IMR-90 (cell line): Measurements from ENCODE around the gene RELCH. TPM values are rescaled to one million over a fixed set of nuclear protein-coding genes. Genes with fewer than 3 reads are reported as not detected.

Experiments used
- ATAC-seq: fragments of 200-7000 bp; cut with Tn5 transposase; 2 replicates; pipeline ENCODE4 v1.9.1; 2020; ENCODE audit warnings: low read depth, mild to moderate bottlenecking, moderate library complexity
- BruUV-seq: library from RNA; stranded (reverse); fragments of 400-500 nt; replicated peaks from 2 replicates; lab custom pipeline; 2021; lab: Mats Ljungman, UMichigan
- CTCF ChIA-PET: fragments of 300-600 bp; formaldehyde crosslinking; extraction: SDS; loops from one replicate; lab custom pipeline; 2021; ENCODE audit warnings: antibody characterized with exemption; lab: Yijun Ruan, JAX
- POLR2A ChIA-PET: fragments of 300-600 bp; sonication (Branson Sonifier 250); formaldehyde crosslinking; loops from one replicate; lab custom pipeline; 2022; ENCODE audit warnings: antibody characterized with exemption; ENCODE audit not compliant: unreplicated experiment; lab: Charles Lee
- DNase-seq: peaks from one replicate; pipeline ENCODE4 v3.0.0; 2013
- H2AFZ ChIP-seq: replicated peaks from 2 replicates; pipeline ENCODE3; 2013; ENCODE audit warnings: low read length, mild to moderate bottlenecking; ENCODE audit not compliant: poor library complexity
- H2AK5ac ChIP-seq: 2 replicates; pipeline ENCODE4 v1.6.1; 2013; ENCODE audit warnings: low read depth, low read length, inconsistent platforms
- H2AK9ac ChIP-seq: replicated peaks from 2 replicates; pipeline ENCODE3; 2013; ENCODE audit warnings: mild to moderate bottlenecking, low read depth, low read length, moderate library complexity; ENCODE audit not compliant: poor library complexity
- H2BK120ac ChIP-seq: 2 replicates; pipeline ENCODE4 v1.6.1; 2013; ENCODE audit warnings: low read depth, low read length, inconsistent platforms
- H2BK15ac ChIP-seq: 3 replicates; pipeline ENCODE4 v1.6.1; 2013; ENCODE audit warnings: low read depth, low read length, inconsistent platforms
- H2BK20ac ChIP-seq: 2 replicates; pipeline ENCODE4 v1.6.1; 2013; ENCODE audit warnings: low read depth, mild to moderate bottlenecking, inconsistent platforms, low read length, moderate library complexity
- H2BK5ac ChIP-seq: 2 replicates; pipeline ENCODE4 v1.6.1; 2013; ENCODE audit warnings: mild to moderate bottlenecking, low read depth, low read length, inconsistent platforms; ENCODE audit not compliant: poor library complexity, severe bottlenecking
- H3K14ac ChIP-seq: replicated peaks from 2 replicates; pipeline ENCODE4 v1.6.1; 2013; ENCODE audit warnings: low read depth, low read length, inconsistent platforms
- H3K18ac ChIP-seq: 2 replicates; pipeline ENCODE4 v1.6.1; 2013; ENCODE audit warnings: low read depth, low read length, control low read depth
- H3K23ac ChIP-seq: 2 replicates; pipeline ENCODE4 v1.6.1; 2013; ENCODE audit warnings: low read depth, low read length, inconsistent platforms
- H3K27ac ChIP-seq: 2 replicates; pipeline ENCODE4 v1.5.1; 2013; ENCODE audit warnings: mild to moderate bottlenecking, control low read depth, low read length; ENCODE audit not compliant: insufficient read depth
- H3K27me3 ChIP-seq: 2 replicates; pipeline ENCODE4 v1.6.1; 2013; ENCODE audit warnings: low read length; ENCODE audit not compliant: control insufficient read depth, insufficient read depth
- H3K36me3 ChIP-seq: 2 replicates; pipeline ENCODE4 v1.6.1; 2013; ENCODE audit warnings: low read length, mixed read lengths; ENCODE audit not compliant: control insufficient read depth, insufficient read depth
- H3K4ac ChIP-seq: 2 replicates; pipeline ENCODE4 v1.6.1; 2013; ENCODE audit warnings: low read depth, low read length, inconsistent platforms
- H3K4me1 ChIP-seq: 2 replicates; pipeline ENCODE4 v1.6.1; 2013; ENCODE audit warnings: low read length, mixed read lengths; ENCODE audit not compliant: control insufficient read depth, insufficient read depth
- H3K4me2 ChIP-seq: 2 replicates; pipeline ENCODE4 v1.6.1; 2013; ENCODE audit warnings: low read depth, mild to moderate bottlenecking, control low read depth, low read length, moderate library complexity
- H3K4me3 ChIP-seq: 2 replicates; pipeline ENCODE4 v1.5.1; 2013; ENCODE audit warnings: low read depth, mild to moderate bottlenecking, control low read depth, low read length, moderate library complexity; ENCODE audit not compliant: insufficient read depth
- H3K56ac ChIP-seq: 2 replicates; pipeline ENCODE4 v1.6.1; 2013; ENCODE audit warnings: low read length, inconsistent platforms; ENCODE audit not compliant: insufficient read depth; ENCODE audit errors: extremely low read depth
- H3K79me1 ChIP-seq, 2 experiments: 2 replicates each; pipeline ENCODE4 v1.6.1; 2013; ENCODE audit warnings: low read length in 2 of 2, inconsistent platforms in 1 of 2, low read depth in 1 of 2
- H3K9ac ChIP-seq: 2 replicates; pipeline ENCODE4 v1.6.1; 2013; ENCODE audit warnings: low read depth, low read length, control low read depth
- H3K9me1 ChIP-seq: 2 replicates; pipeline ENCODE4 v1.6.1; 2013; ENCODE audit warnings: low read length, inconsistent platforms; ENCODE audit not compliant: insufficient read depth
- H3K9me3 ChIP-seq: 2 replicates; pipeline ENCODE4 v1.6.1; 2013; ENCODE audit warnings: low read length; ENCODE audit not compliant: control insufficient read depth, insufficient read depth
- H4K20me1 ChIP-seq: 2 replicates; pipeline ENCODE4 v1.6.1; 2013; ENCODE audit warnings: low read length, inconsistent platforms; ENCODE audit not compliant: insufficient read depth
- H4K5ac ChIP-seq: 2 replicates; pipeline ENCODE4 v1.6.1; 2013; ENCODE audit warnings: mild to moderate bottlenecking, low read depth, low read length, control low read depth
- H4K8ac ChIP-seq, 2 experiments: 2 replicates each; pipeline ENCODE4 v1.6.1; 2013; ENCODE audit warnings: low read depth in 2 of 2, low read length in 2 of 2, control low read depth in 1 of 2, inconsistent platforms in 1 of 2
- H4K91ac ChIP-seq: 2 replicates; pipeline ENCODE4 v1.6.1; 2013; ENCODE audit warnings: low read depth, low read length, inconsistent platforms; ENCODE audit not compliant: insufficient read depth
- BHLHE40 ChIP-seq: fragments of 150-350 bp; IDR thresholded peaks from 2 replicates; pipeline ENCODE4 v1.6.1; 2016; ENCODE audit warnings: mild to moderate bottlenecking, low read depth, low read length
- CEBPB ChIP-seq: IDR thresholded peaks from 2 replicates; pipeline ENCODE4 v1.6.1; 2012; ENCODE audit warnings: low read depth, low read length, improper control_type of control experiment
- CHD1 ChIP-seq: IDR thresholded peaks from 2 replicates; pipeline ENCODE4 v1.6.1; 2012; ENCODE audit warnings: low read depth, low read length, improper control_type of control experiment
- FOS ChIP-seq: fragments of 150-350 bp; IDR thresholded peaks from 2 replicates; pipeline ENCODE4 v1.6.1; 2016; ENCODE audit warnings: low read depth, low read length
- MAFK ChIP-seq: IDR thresholded peaks from 2 replicates; pipeline ENCODE4 v1.6.1; 2012; ENCODE audit warnings: low read depth, low read length, improper control_type of control experiment
- MAZ ChIP-seq: IDR thresholded peaks from 2 replicates; pipeline ENCODE4 v1.6.1; 2012; ENCODE audit warnings: low read depth, mild to moderate bottlenecking, low read length, improper control_type of control experiment, moderate library complexity, borderline replicate concordance
- MXI1 ChIP-seq: IDR thresholded peaks from 2 replicates; pipeline ENCODE4 v1.6.1; 2012; ENCODE audit warnings: low read depth, mild to moderate bottlenecking, low read length, moderate library complexity, borderline replicate concordance
- NFE2L2 ChIP-seq: fragments of 150-350 bp; IDR thresholded peaks from 2 replicates; pipeline ENCODE4 v1.6.1; 2016; ENCODE audit warnings: low read depth, mild to moderate bottlenecking, low read length
- POLR2A ChIP-seq: IDR thresholded peaks from 2 replicates; pipeline ENCODE4 v1.6.1; 2012; ENCODE audit warnings: mild to moderate bottlenecking, low read depth, low read length
- USF2 ChIP-seq: fragments of 150-350 bp; IDR thresholded peaks from 2 replicates; pipeline ENCODE4 v1.6.1; 2017; ENCODE audit warnings: mild to moderate bottlenecking, antibody characterized with exemption, low read length, low read depth
- dilution Hi-C: fragments of 300-500 bp; cut with HindIII; formaldehyde crosslinking; loops from one replicate; pipeline ENCODE4 v1.14.3; 2018; ENCODE audit warnings: low sequenced_read_pairs; ENCODE audit not compliant: unreplicated experiment
- in situ Hi-C: fragments of 300-500 bp; cut with MboI; formaldehyde crosslinking; loops from 3 replicates; pipeline ENCODE4 v1.14.3; 2019; ENCODE audit warnings: low sequenced_read_pairs, inconsistent platforms, mixed read lengths
- intact Hi-C: fragments of 100-400 bp; cut with micrococcal nuclease; formaldehyde crosslinking; loops from 2 replicates; pipeline ENCODE4 v1.10.0; 2022
- polyA plus RNA-seq, 3 experiments: library from polyadenylated mRNA; depleted of rRNA; stranded (reverse); fragments of >200 nt; gene quantifications; 2 replicates each; pipeline ENCODE4 v1.2.3, GENCODE V29; 2012; ENCODE audit warnings: low replicate concordance in 1 of 3
- total RNA-seq: library from RNA; depleted of rRNA; stranded (reverse); fragments of >200 nt; gene quantifications from 2 replicates; pipeline ENCODE4 v1.2.3, GENCODE V29; 2012
- TF ChIP-seq, protein P1 (sequence below): conservative IDR thresholded peaks from 2 replicates; pipeline ENCODE4 v1.5.1; 2012; ENCODE audit warnings: mild to moderate bottlenecking, low read depth, low read length, improper control_type of control experiment

RELCH gene
- total and polyA plus RNA-seq, 2 of the 4 experiments (the other 2 are of a cell fraction), result 14.4 to 52.5 TPM

DNA sequence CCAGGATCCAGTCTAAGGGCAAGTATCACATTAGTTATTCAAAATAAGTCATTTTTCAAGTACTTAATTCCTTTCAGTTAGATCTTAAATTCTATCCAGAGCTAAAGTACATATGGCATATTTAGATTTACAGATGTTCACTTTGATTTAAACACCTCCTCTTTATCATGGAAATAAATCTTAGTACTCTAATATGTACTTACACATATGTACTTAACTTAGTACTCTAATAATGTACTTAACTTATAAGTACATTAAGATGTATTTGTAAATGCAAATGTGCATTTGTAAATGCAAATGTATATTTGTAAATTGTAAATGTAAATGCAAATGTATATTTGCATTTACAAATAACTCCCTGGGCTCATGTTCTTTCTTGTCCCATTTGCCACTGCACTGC, 14.8 kb upstream of the RELCH start:
- dilution Hi-C loops, result no loop called here
- DNase-seq, result no peak

More for the DNA sequence above, 14.8 kb upstream of the RELCH start:
- H3K23ac ChIP-seq, result no peak overlapping the region
- intact Hi-C loops (no loop called here), in situ Hi-C loops (no loop called here)
- H2AFZ ChIP-seq, result no peak overlapping the region
- H4K5ac ChIP-seq, result no peak overlapping the region
- no peak for TF ChIP-seq CEBPB
- TF ChIP-seq CHD1, result no peak
- no peak for TF ChIP-seq MAFK
- no peak for TF ChIP-seq BHLHE40
- TF ChIP-seq, protein P1, sequence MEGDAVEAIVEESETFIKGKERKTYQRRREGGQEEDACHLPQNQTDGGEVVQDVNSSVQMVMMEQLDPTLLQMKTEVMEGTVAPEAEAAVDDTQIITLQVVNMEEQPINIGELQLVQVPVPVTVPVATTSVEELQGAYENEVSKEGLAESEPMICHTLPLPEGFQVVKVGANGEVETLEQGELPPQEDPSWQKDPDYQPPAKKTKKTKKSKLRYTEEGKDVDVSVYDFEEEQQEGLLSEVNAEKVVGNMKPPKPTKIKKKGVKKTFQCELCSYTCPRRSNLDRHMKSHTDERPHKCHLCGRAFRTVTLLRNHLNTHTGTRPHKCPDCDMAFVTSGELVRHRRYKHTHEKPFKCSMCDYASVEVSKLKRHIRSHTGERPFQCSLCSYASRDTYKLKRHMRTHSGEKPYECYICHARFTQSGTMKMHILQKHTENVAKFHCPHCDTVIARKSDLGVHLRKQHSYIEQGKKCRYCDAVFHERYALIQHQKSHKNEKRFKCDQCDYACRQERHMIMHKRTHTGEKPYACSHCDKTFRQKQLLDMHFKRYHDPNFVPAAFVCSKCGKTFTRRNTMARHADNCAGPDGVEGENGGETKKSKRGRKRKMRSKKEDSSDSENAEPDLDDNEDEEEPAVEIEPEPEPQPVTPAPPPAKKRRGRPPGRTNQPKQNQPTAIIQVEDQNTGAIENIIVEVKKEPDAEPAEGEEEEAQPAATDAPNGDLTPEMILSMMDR, result no peak
- TF ChIP-seq FOS, result no peak
- TF ChIP-seq MXI1, result no peak
- no peak for TF ChIP-seq MAZ
- no peak for TF ChIP-seq NFE2L2
- TF ChIP-seq POLR2A, result no peak
- no peak for TF ChIP-seq USF2
- no peak overlapping the region for H3K14ac ChIP-seq
- no peak overlapping the region for H2BK20ac ChIP-seq
- no peak overlapping the region for H2BK15ac ChIP-seq
- no peak overlapping the region for H3K4me3 ChIP-seq
- H3K27me3 ChIP-seq, result no peaks in the 10 kb centered on the region
- H3K36me3 ChIP-seq, result no peaks in the 10 kb centered on the region
- no peak overlapping the region for H2BK120ac ChIP-seq
- H2AK5ac ChIP-seq, result no peak overlapping the region
- peaks cover 0 to 3% of the 10 kb centered on the region in 2 experiments; a peak in 3 of 4 replicates for H3K79me1 ChIP-seq
- no peaks in the 10 kb centered on the region; the same call in 1 of the 2 replicates for H4K20me1 ChIP-seq
- H3K18ac ChIP-seq, result no peak overlapping the region
- H3K4ac ChIP-seq, result no peak overlapping the region
- H3K56ac ChIP-seq, result no peak overlapping the region
- no peak overlapping the region for H2BK5ac ChIP-seq
- H3K4me1 ChIP-seq, result peaks cover 2% of the 10 kb centered on the region; the same call in 1 of the 2 replicates
- no peaks in the 10 kb centered on the region for H3K9me3 ChIP-seq
- H4K8ac ChIP-seq, result no peak overlapping the region
- no peak for ATAC-seq
- H2AK9ac ChIP-seq, result no peak overlapping the region
- no peak overlapping the region for H3K27ac ChIP-seq
- CTCF ChIA-PET, result no interaction called here
- no peak overlapping the region for H3K9ac ChIP-seq
- no peak overlapping the region for H3K4me2 ChIP-seq
- no peak overlapping the region for H4K91ac ChIP-seq
- POLR2A ChIA-PET, result no interaction called here
- no peaks in the 10 kb centered on the region for H3K9me1 ChIP-seq
- no TSS peak for BruUV-seq
